GM18511 (cell line): ENCODE data around the gene KRTAP29-1.
"Not testable (repeated sequence)": the region's sequence is repeated elsewhere in the genome, so short reads cannot be mapped to it uniquely, and the experiment has no call there.

ENCODE experiments used
- ATAC-seq: cut with Tn5 transposase; IDR thresholded peaks from one replicate; pipeline ENCODE4 v1.9.1; 2021; ENCODE audit warnings: mild to moderate bottlenecking, moderate library complexity; ENCODE audit not compliant: unreplicated experiment

The KRTAP29-1 gene

DNA sequence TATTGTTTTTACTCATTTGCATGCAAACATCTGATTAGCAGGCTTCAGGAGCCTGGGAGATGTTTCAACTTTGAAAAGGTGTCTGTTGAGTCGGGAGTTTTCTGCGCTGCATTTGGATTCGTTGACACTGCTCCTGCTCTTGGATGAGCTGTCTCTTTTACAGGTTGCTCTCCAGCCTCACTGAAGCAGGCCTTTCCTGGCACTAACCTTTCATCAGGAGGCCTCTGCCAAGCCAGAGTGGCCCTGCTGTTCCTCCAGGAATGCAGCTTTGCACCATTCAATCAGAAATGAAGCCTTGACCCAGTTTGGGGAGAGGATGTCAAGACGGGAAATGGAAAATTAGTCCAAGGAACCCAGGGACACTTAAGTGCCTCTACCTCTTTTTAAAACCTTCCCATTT lies 330 bp upstream of the KRTAP29-1 start:
- no peak for ATAC-seq

DNA sequence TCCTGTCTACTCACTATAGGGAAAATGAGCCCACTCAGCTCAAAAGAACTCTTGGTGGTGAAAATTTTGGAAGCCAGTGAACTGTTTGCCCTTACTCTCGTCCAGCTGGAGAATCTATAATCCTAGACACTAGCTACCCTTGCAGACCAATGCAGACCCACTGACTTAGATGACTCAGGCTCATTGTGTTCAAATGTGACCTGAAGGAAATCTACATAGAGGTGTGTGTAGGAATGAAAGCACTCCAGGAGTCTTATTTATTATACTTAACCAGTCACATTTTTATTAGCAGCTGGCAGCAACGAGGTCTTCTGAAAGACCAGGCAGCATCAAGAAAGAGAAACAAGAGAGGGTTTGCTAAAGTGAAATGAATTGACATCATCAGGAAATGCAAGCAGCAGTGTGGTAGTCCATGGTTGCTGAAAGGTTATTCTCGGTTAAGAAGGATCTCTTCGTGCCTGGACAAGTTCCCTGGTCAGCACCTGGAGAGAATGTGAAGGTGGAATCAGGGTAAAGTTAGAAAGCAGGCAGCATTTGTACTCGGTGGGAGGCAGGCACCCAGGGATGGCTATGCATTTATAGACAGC lies 1.4 kb downstream of the KRTAP29-1 start:
- no peak for ATAC-seq

DNA sequence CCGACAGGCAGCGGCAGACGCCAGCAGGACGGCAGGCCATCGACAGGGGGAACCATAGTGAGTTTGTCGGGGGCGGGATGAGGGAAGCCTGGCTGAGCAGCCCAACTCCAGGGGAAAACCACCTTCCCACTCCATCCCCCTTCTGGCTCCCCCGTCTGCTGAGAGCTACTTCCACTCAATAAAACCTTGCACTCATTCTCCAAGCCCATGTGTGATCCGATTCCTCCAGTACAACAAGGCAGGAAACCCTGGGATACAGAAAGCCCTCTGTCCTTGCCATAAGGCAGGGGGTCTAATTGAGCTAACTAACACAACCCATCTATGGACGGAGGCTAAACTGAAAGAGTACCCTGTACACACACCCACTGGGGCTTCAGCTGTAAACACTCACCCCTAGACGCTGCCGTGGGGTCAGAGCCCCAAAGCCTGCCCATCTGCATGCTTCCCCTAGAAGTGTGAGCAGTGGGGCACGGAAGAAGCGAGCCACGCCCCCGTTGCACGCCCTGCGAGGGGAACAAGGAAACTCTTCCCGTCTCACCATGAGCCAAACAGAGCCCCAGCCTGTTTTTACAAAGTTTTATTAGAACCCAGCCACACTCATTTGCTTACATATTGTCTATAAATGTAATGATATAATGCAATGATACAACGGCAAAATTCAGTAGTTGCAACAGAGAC lies 4.1 kb downstream of the KRTAP29-1 start:
- ATAC-seq, result no peak

DNA sequence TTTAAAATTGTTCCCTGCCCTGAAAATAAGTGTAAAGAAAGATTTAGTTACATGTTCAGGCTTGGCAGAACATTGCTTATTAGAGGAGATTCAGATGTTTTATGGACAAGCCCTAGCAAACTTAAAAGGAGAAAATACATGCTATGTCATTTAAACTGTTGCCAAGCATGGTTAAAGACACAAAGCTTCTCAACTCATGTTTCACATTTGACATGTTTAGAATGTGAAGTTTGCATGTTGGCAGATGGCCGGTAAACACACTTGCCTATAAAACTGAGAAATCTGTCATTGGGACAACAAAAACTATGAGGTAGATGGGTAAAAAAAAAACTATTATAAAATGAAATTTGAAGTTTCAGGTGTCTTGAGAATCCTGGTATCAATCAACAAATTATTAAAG lies 5.8 kb downstream of the KRTAP29-1 start:
- no peak for ATAC-seq

DNA sequence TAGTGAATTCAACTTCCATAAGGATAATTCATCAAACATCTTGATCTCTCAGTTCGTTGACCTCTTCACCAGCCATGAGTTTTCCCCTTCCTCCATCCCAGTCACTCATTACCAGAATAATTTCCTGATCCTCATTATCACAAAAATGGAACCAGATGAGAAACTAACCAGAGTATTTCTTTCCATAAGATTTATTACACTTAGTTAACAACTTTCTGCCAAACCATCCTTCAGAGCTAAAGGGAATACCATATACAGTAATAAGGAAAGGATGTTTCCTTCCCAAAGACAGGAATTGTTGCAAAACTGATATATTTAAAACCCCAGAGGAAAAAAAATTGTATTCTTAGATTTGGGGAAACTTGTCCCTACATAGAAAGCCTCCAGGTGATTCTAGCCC lies 8.6 kb downstream of the KRTAP29-1 start:
- no peak for ATAC-seq

- no peak for ATAC-seq
Observed at GRCh38 chr17:41287050-41287449, 15.6 kb downstream of the KRTAP29-1 start.

DNA sequence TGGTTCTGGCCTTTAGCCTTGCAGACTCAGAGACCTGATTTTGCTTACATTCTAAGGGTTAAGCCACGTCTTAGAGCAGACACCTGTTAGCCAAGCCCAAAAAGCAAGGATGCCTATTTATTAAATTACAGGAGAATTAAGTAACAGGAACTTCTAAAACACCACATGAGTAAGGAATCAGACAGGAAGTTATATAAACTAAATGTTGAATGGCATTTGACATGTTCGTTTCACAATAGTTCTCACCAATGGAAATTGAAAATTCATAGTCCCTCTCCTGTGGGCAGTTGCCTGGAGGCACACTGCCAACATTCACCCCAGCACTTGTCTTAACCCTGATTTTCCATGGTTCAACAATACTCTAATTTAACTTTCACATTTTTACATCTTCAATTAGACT lies 18.1 kb downstream of the KRTAP29-1 start:
- no peak for ATAC-seq

DNA sequence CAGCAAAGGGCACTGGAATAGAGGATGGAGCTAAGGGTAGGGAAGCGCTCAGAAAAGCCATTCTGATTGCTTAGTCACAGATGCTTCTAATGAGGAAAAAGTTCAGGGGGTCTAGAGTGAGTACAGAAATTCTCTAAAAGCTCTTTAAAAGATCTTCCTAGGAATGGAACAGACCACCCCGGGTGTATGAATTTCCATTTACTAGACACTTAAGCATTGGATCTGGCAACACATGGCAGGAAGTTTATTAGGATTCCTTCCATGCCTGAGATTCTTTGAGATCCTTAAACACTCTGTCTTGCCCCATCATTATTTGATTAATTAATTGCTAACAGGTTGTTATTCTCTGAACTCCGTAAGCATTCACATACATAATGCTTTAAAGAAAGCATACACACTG lies 18.6 kb downstream of the KRTAP29-1 start:
- no peak for ATAC-seq

DNA sequence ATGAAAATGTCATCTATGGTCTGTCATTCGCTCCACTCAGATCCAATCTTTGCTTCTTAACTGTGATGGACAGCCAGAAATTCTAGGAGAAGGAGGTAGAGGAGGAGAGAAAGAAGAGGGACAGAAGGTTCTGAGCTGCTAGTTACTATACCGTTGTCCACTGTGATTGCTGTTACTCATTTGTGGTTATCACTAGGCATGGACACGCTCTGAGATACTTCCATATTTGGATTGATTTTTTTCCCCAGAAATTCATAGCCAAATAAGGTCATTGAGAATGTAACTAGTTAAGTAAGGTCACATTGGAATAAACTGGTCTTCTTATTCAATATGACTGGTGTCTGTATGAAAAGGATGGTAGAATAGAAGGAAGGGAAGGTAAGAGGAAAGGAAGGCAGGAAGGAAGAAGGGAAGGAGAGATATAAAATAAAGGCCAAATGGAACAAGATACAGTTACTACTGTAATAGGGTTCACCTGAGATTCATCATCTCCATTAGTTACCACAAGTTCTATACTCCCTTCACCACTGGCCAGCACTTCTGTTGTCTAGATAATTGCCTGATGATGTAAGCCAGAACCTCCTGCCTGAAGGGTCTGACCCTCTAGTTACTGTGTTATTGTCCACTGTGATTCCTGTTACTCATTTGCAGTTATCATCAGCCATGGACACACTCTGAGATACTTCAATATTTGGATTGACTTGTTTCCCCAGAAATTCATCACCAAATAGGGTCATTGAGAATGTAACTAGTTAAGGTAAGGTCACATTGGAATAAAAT lies 24.3 kb downstream of the KRTAP29-1 start:
- ATAC-seq, result no peak

- not testable (repeated sequence) for ATAC-seq
Observed at GRCh38 chr17:41275648-41276190, 26.9 kb downstream of the KRTAP29-1 start, which contains the start of gene KRTAP9-7. Gene KRTAP9-7, plus strand, starts transcription at chr17:41275698. Its CDS starts 0 bp downstream, at chr17:41275698.

- no peak for ATAC-seq
Observed at GRCh38 chr17:41271858-41272257, 30.8 kb downstream of the KRTAP29-1 start.

DNA sequence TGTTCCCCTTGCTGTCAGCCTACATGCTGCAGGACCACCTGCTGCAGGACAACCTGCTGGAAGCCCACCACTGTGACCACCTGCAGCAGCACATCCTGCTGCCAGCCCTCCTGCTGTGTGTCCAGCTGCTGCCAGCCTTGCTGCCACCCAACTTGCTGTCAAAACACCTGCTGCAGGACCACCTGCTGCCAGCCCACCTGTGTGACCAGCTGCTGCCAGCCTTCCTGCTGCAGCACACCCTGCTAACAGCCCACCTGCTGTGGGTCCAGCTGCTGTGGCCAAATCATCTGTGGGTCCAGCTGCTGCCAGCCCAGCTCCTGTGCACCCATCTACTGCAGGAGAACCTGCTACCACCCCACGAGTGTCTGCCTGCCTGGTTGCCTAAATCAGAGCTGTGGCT lies 31.3 kb downstream of the KRTAP29-1 start:
- ATAC-seq, result not testable (repeated sequence)

GRCh38 chr17:41267711-41268110 lies 34.9 kb downstream of the KRTAP29-1 start:
- no peak for ATAC-seq

- ATAC-seq, result no peak
Observed at GRCh38 chr17:41265078-41265477, 37.6 kb downstream of the KRTAP29-1 start, which contains the start of gene KRTAP9-6. Gene KRTAP9-6, plus strand, starts transcription at chr17:41265378. Its CDS starts 0 bp downstream, at chr17:41265378.

- no peak for ATAC-seq
Observed at GRCh38 chr17:41264599-41264998, 38.1 kb downstream of the KRTAP29-1 start.

GRCh38 chr17:41263212-41263611 lies 39.4 kb downstream of the KRTAP29-1 start:
- no peak for ATAC-seq

- ATAC-seq, result no peak
Observed at GRCh38 chr17:41258406-41258805, 44.2 kb downstream of the KRTAP29-1 start.

GRCh38 chr17:41256291-41256685 lies 46.4 kb downstream of the KRTAP29-1 start:
- ATAC-seq, result no peak

DNA sequence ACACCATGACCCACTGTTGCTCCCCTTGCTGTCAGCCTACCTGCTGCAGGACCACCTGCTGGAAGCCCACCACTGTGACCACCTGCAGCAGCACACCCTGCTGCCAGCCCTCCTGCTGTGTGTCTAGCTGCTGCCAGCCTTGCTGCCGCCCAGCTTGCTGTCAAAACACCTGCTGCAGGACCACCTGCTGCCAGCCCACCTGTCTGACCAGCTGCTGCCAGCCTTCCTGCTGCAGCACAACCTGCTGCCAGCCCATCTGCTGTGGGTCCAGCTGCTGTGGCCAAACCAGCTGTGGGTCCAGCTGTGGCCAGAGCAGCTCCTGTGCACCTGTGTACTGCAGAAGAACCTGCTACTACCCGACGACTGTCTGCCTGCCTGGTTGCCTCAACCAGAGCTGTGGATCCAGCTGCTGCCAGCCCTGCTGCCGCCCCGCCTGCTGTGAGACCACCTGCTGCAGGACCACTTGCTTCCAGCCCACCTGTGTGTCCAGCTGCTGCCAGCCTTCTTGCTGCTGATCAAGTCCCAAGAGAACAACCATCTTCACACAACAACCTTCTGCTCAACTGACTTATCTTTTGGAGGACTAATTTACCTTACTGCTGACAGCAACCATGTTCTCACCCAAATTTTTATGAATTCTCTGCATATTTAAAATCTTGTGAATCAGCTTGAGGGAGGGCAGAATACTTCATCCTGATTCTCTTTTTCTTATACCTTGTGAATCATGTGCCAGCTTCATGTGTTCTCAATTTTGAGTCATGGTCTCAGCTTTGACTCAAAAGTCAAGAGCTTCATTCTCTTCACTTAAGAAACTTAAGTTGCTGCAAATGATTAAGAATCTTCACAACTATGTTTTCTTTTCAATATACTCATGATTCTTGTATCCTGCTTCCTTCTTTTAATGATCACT lies 47.0 kb downstream of the KRTAP29-1 start, which contains the start of gene KRTAP9-9:
Gene KRTAP9-9, plus strand, starts transcription at position 4 of the 910 bp plus-strand sequence.
- ATAC-seq, result not testable (repeated sequence)

GRCh38 chr17:41254861-41255260 lies 47.8 kb downstream of the KRTAP29-1 start:
- no peak for ATAC-seq
